ENCODE measurements around the gene PHEX.

Gene PHEX

GRCh38 chrX:22155126-22155525, 123.0 kb downstream of the PHEX start:
- no peak overlapping the region for H3K27ac ChIP-seq (ENCODE audit: low read depth, low read length, poor library complexity, severe bottlenecking)
- no peak overlapping the region for H3K4me2 ChIP-seq (ENCODE audit: low read length)
- no peaks in the 10 kb centered on the region for H3K79me2 ChIP-seq (ENCODE audit: insufficient read depth, low read length)
- H3F3A ChIP-seq (ENCODE audit: insufficient read depth, low read length), result no peaks in the 10 kb centered on the region
- TF ChIP-seq CTCF (IDR thresholded peaks at IDR 0.05; ENCODE audit: low read length) (no peak), EZH2 (IDR thresholded peaks at IDR 0.05; ENCODE audit: borderline replicate concordance, low read length) (no peak)
- no peaks in the 10 kb centered on the region for H3K36me3 ChIP-seq (ENCODE audit: insufficient read depth, low read length)
- no peaks in the 10 kb centered on the region for H4K20me1 ChIP-seq (ENCODE audit: insufficient read depth, low read length)
- no peak overlapping the region for H3K9ac ChIP-seq (ENCODE audit: low read length)
- no peaks in the 10 kb centered on the region for H3K27me3 ChIP-seq (ENCODE audit: insufficient read depth, low read length)
- H3K4me1 ChIP-seq (ENCODE audit: insufficient read depth, low read length, severe bottlenecking), result no peaks in the 10 kb centered on the region
- H3K9me3 ChIP-seq (ENCODE audit: low read length), result no peaks in the 10 kb centered on the region
- H3K4me3 ChIP-seq (ENCODE audit: low read depth, low read length, poor library complexity, severe bottlenecking), result no peak overlapping the region
- H2AFZ ChIP-seq (ENCODE audit: low read length), result no peak overlapping the region
- H3K9me2 ChIP-seq (ENCODE audit: low read depth, low read length), result no peaks in the 10 kb centered on the region

- Histone ChIP-seq H3K4me2 (ENCODE audit: low read length) (no peak overlapping the region), H3K9ac (ENCODE audit: low read length) (no peak overlapping the region), H3K27ac (ENCODE audit: low read depth, low read length, poor library complexity, severe bottlenecking) (no peak overlapping the region), H3F3A (ENCODE audit: insufficient read depth, low read length) (no peaks in the 10 kb centered on the region), H3K9me3 (ENCODE audit: low read length) (no peaks in the 10 kb centered on the region), H4K20me1 (ENCODE audit: insufficient read depth, low read length) (no peaks in the 10 kb centered on the region), H3K9me2 (ENCODE audit: low read depth, low read length) (no peaks in the 10 kb centered on the region), H3K36me3 (ENCODE audit: insufficient read depth, low read length) (no peaks in the 10 kb centered on the region), H3K27me3 (ENCODE audit: insufficient read depth, low read length) (no peaks in the 10 kb centered on the region), H3K4me1 (ENCODE audit: insufficient read depth, low read length, severe bottlenecking) (no peaks in the 10 kb centered on the region), H3K79me2 (ENCODE audit: insufficient read depth, low read length) (no peaks in the 10 kb centered on the region), H2AFZ (ENCODE audit: low read length) (no peak overlapping the region), H3K4me3 (ENCODE audit: low read depth, low read length, poor library complexity, severe bottlenecking) (no peak overlapping the region)
- TF ChIP-seq EZH2 (IDR thresholded peaks at IDR 0.05; ENCODE audit: borderline replicate concordance, low read length) (no peak), CTCF (IDR thresholded peaks at IDR 0.05; ENCODE audit: low read length) (no peak)
Measured at GRCh38 chrX:22159071-22159470, 126.9 kb downstream of the PHEX start.

- no peaks in the 10 kb centered on the region for H3F3A ChIP-seq (ENCODE audit: insufficient read depth, low read length)
- TF ChIP-seq EZH2 (IDR thresholded peaks at IDR 0.05; ENCODE audit: borderline replicate concordance, low read length), result no peak
- TF ChIP-seq CTCF (IDR thresholded peaks at IDR 0.05; ENCODE audit: low read length), result no peak
- H4K20me1 ChIP-seq (ENCODE audit: insufficient read depth, low read length), result no peaks in the 10 kb centered on the region
- H3K4me2 ChIP-seq (ENCODE audit: low read length), result no peak overlapping the region
- H2AFZ ChIP-seq (ENCODE audit: low read length), result no peak overlapping the region
- no peaks in the 10 kb centered on the region for H3K27me3 ChIP-seq (ENCODE audit: insufficient read depth, low read length)
- no peaks in the 10 kb centered on the region for H3K9me3 ChIP-seq (ENCODE audit: low read length)
- H3K36me3 ChIP-seq (ENCODE audit: insufficient read depth, low read length), result no peaks in the 10 kb centered on the region
- H3K9ac ChIP-seq (ENCODE audit: low read length), result no peak overlapping the region
- H3K4me3 ChIP-seq (ENCODE audit: low read depth, low read length, poor library complexity, severe bottlenecking), result no peak overlapping the region
- H3K4me1 ChIP-seq (ENCODE audit: insufficient read depth, low read length, severe bottlenecking), result no peaks in the 10 kb centered on the region
- no peak overlapping the region for H3K27ac ChIP-seq (ENCODE audit: low read depth, low read length, poor library complexity, severe bottlenecking)
- no peaks in the 10 kb centered on the region for H3K79me2 ChIP-seq (ENCODE audit: insufficient read depth, low read length)
- H3K9me2 ChIP-seq (ENCODE audit: low read depth, low read length), result no peaks in the 10 kb centered on the region
Measured at GRCh38 chrX:22163326-22163725, 131.2 kb downstream of the PHEX start.
